Measurements from ENCODE around the gene PPP6R3.
"Not testable (repeated sequence)": the region's sequence is repeated elsewhere in the genome, so short reads cannot be mapped to it uniquely, and the experiment has no call there.

DNA sequence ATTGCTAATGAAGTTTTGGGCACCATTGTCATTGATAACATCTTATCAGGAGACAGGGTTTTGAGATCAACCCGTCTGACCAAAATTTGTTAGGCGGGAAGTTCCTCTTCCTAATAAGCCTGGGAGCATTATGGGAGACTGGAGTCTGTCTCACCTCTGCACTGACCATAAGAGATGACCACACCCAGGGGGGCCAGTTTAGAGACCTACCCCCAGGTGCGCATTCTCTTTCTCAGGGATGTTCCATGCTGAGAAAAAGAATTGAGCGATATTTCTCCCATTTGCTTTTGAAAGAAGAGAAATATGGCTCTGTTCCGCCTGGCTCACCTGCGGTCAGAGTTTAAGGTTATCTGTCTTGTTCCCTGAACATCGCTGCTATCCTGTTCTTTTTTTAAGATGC is 80.0 kb downstream of the PPP6R3 start:
- TF ChIP-seq, protein P1, sequence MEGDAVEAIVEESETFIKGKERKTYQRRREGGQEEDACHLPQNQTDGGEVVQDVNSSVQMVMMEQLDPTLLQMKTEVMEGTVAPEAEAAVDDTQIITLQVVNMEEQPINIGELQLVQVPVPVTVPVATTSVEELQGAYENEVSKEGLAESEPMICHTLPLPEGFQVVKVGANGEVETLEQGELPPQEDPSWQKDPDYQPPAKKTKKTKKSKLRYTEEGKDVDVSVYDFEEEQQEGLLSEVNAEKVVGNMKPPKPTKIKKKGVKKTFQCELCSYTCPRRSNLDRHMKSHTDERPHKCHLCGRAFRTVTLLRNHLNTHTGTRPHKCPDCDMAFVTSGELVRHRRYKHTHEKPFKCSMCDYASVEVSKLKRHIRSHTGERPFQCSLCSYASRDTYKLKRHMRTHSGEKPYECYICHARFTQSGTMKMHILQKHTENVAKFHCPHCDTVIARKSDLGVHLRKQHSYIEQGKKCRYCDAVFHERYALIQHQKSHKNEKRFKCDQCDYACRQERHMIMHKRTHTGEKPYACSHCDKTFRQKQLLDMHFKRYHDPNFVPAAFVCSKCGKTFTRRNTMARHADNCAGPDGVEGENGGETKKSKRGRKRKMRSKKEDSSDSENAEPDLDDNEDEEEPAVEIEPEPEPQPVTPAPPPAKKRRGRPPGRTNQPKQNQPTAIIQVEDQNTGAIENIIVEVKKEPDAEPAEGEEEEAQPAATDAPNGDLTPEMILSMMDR (conservative IDR thresholded peaks at IDR 0.05; ENCODE audit: low read depth, low read length) = not testable (repeated sequence)
- not testable (repeated sequence) for TF ChIP-seq EZH2 (IDR thresholded peaks at IDR 0.05; ENCODE audit: borderline replicate concordance, low read depth, low read length, poor library complexity, severe bottlenecking)
